NB4 (cell line): ENCODE data around the gene SP5.

Source experiments
- CTCF ChIP-seq: IDR thresholded peaks from one replicate; pipeline ENCODE4 v1.5.1; 2012; ENCODE audit warnings: low read depth, low read length
- TF ChIP-seq, protein P1 (sequence below): IDR thresholded peaks from 2 replicates; pipeline ENCODE4 v1.6.1; 2011; ENCODE audit warnings: low read depth, low read length

GRCh38 chr2:170715062-170715931 is at the start of gene SP5:
- no peak for TF ChIP-seq CTCF
- TF ChIP-seq, protein P1, sequence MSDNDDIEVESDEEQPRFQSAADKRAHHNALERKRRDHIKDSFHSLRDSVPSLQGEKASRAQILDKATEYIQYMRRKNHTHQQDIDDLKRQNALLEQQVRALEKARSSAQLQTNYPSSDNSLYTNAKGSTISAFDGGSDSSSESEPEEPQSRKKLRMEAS = no peak
